K562 (cell line): ENCODE results near the gene TMEM217. TPM values are rescaled to one million over a fixed set of nuclear protein-coding genes. Genes with fewer than 3 reads are reported as not detected.

ENCODE experiments used
- ARID2 ChIP-seq: fragments of 450-650 bp; IDR thresholded peaks from 2 replicates; pipeline ENCODE4 v1.6.1; 2017; ENCODE audit warnings: antibody characterized with exemption, mild to moderate bottlenecking
- COPS2 ChIP-seq: fragments of 450-650 bp; conservative IDR thresholded peaks from 2 replicates; pipeline ENCODE4 v1.6.1; 2016; ENCODE audit warnings: mild to moderate bottlenecking, moderate library complexity
- CXXC5 ChIP-seq: fragments of 250-450 bp; sonication (Bioruptor Pico); IDR thresholded peaks from 2 replicates; pipeline ENCODE4 v1.8.0; 2022; ENCODE audit warnings: inconsistent platforms, mild to moderate bottlenecking, moderate library complexity
- GATAD2A ChIP-seq: fragments of 450-650 bp; IDR thresholded peaks from 2 replicates; pipeline ENCODE4 v1.6.1; 2017
- KDM1A ChIP-seq, 2 experiments: fragments of 450-650 bp; IDR thresholded peaks; 2 replicates each; pipeline ENCODE4 v1.6.1; 2016; ENCODE audit warnings: mild to moderate bottlenecking in 2 of 2
- KLF16 ChIP-seq: IDR thresholded peaks from 2 replicates; pipeline ENCODE4 v1.6.1; 2016; ENCODE audit warnings: antibody characterized with exemption
- MCM2 ChIP-seq: fragments of 450-650 bp; IDR thresholded peaks from 2 replicates; pipeline ENCODE4 v1.6.1; 2017; ENCODE audit warnings: low read depth, mild to moderate bottlenecking
- NUFIP1 ChIP-seq: fragments of 450-650 bp; IDR thresholded peaks from 2 replicates; pipeline ENCODE4 v1.6.1; 2018; ENCODE audit not compliant: partially characterized antibody
- ZNF699 ChIP-seq: fragments of 250-450 bp; sonication (Bioruptor Pico); IDR thresholded peaks from 2 replicates; pipeline ENCODE4 v1.8.0; 2021; ENCODE audit warnings: mild to moderate bottlenecking, moderate library complexity; ENCODE audit not compliant: insufficient replicate concordance
- ZSCAN32 ChIP-seq: fragments of 450-650 bp; formaldehyde crosslinking; IDR thresholded peaks from 2 replicates; pipeline ENCODE4 v1.4.0; 2020; ENCODE audit warnings: mild to moderate bottlenecking, moderate library complexity
- polyA plus RNA-seq, 8 experiments: library from polyadenylated mRNA; depleted of rRNA in 4 of 8; stranded (reverse) in 5 of 8; unstranded in 3 of 8; fragments of >200 nt; fragmentation: Nextera tagmentation in 2 of 8; fragmentation: Illumina TruSeq in 1 of 8; extraction: Ambion mirVana in 2 of 8; extraction: Trizol in 1 of 8; gene quantifications; 2 replicates each; pipeline versions ENCODE4 v1.2.1 to v1.2.3, GENCODE V29; 2011 to 2014; ENCODE audit warnings: inconsistent platforms in 1 of 8, missing spikeins in 1 of 8
- total RNA-seq, 7 experiments: library from RNA; depleted of rRNA in 6 of 7; stranded (reverse); fragments of >200 nt in 6 of 7; fragmentation: Illumina TruSeq in 2 of 7; extraction: Trizol in 2 of 7; gene quantifications; 2 replicates each; pipeline versions ENCODE4 v1.2.1 to v1.2.3, GENCODE V29; 2011 to 2021; ENCODE audit warnings: low replicate concordance in 1 of 7
- TF ChIP-seq, protein P1 (sequence below), 2 experiments: fragments of 450-650 bp; IDR thresholded peaks; 2 replicates each; pipeline ENCODE4 v1.6.1; 2016
- TF ChIP-seq, protein P2 (sequence below), 2 experiments: fragments of 450-650 bp in 1 of 2; sonication (generic) in 1 of 2; formaldehyde crosslinking in 1 of 2; IDR thresholded peaks in 1 of 2; conservative IDR thresholded peaks in 1 of 2; 2 replicates each; pipeline versions ENCODE4 v1.6.1 to v1.8.1; 2016 to 2023; ENCODE audit warnings: mild to moderate bottlenecking in 2 of 2, moderate library complexity in 2 of 2, inconsistent platforms in 1 of 2, missing genetic modification reagents in 1 of 2
- TF ChIP-seq, protein P3 (sequence below): sonication (generic); formaldehyde crosslinking; IDR thresholded peaks from 2 replicates; pipeline ENCODE4 v1.8.0; 2022; ENCODE audit warnings: mild to moderate bottlenecking, missing genetic modification reagents
- TF ChIP-seq, protein P4 (sequence below), 2 experiments: fragments of 450-650 bp in 1 of 2; IDR thresholded peaks; 2 replicates each; pipeline ENCODE4 v1.6.1; 2011 to 2017; ENCODE audit warnings: low read depth in 2 of 2, antibody characterized with exemption in 1 of 2, borderline replicate concordance in 1 of 2, low read length in 1 of 2, mild to moderate bottlenecking in 1 of 2, mixed read lengths in 1 of 2; ENCODE audit not compliant: control insufficient read depth in 1 of 2

TMEM217 gene
- total and polyA plus RNA-seq, 9 of the 15 experiments (the other 6 are each of a cell fraction or from before 2014, with no cell fraction given): 1.3 to 8.0 (median 1.9) TPM

DNA sequence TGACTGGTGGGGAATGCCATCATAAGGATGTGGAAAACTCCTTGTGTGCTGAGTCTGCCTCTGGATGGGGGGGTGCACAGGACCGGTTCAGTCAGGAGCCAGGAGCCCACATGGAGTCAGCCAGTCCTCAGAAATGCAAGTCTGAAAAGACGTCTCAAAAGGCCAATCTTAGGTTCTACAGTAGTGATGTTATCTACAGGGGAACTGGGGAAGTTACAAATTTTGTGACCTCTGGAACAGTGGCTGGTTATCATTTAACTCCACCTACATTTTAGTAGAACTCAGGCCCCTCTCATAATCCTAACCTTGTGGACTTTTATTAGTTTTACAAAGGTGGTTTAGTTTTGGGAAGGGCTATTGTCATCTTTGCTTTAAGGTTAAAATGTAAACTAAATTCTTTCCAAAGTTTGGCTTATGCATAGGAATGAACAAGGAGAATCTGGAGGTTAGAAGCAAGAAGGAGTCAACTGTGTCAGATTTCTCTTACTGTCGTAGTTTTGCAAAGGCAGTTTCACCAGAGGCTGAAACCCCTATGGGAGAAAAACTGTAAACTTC lies 14.1 kb downstream of the TMEM217 start (continued):
- TF ChIP-seq, protein P1, sequence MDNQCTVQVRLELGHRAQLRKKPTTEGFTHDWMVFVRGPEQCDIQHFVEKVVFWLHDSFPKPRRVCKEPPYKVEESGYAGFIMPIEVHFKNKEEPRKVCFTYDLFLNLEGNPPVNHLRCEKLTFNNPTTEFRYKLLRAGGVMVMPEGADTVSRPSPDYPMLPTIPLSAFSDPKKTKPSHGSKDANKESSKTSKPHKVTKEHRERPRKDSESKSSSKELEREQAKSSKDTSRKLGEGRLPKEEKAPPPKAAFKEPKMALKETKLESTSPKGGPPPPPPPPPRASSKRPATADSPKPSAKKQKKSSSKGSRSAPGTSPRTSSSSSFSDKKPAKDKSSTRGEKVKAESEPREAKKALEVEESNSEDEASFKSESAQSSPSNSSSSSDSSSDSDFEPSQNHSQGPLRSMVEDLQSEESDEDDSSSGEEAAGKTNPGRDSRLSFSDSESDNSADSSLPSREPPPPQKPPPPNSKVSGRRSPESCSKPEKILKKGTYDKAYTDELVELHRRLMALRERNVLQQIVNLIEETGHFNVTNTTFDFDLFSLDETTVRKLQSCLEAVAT (IDR thresholded peaks at IDR 0.05): no peak
- TF ChIP-seq, protein P2, sequence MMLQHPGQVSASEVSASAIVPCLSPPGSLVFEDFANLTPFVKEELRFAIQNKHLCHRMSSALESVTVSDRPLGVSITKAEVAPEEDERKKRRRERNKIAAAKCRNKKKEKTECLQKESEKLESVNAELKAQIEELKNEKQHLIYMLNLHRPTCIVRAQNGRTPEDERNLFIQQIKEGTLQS (IDR thresholded peaks at IDR 0.05): no peak
- TF ChIP-seq, protein P2 (CRISPR knock-in tag; conservative IDR thresholded peaks at IDR 0.05): no peak
- TF ChIP-seq GATAD2A (0 out of 2 replicates have a peak, but pooled peaks have one; percentile 10), KLF16 (0 out of 2 replicates have a peak, but pooled peaks have one; percentile 34), MCM2 (no peak), NUFIP1 (no peak), COPS2 (no peak), ZSCAN32 (CRISPR knock-in tag) (no peak), CXXC5 (CRISPR knock-in tag) (peak; percentile 80), ARID2 (no peak), ZNF699 (CRISPR knock-in tag) (no peak), KDM1A (IDR thresholded peaks at IDR 0.05) (peak in 1 of 2 experiments; percentile 17; a peak in 1 of 4 replicates)
- TF ChIP-seq, protein P3, sequence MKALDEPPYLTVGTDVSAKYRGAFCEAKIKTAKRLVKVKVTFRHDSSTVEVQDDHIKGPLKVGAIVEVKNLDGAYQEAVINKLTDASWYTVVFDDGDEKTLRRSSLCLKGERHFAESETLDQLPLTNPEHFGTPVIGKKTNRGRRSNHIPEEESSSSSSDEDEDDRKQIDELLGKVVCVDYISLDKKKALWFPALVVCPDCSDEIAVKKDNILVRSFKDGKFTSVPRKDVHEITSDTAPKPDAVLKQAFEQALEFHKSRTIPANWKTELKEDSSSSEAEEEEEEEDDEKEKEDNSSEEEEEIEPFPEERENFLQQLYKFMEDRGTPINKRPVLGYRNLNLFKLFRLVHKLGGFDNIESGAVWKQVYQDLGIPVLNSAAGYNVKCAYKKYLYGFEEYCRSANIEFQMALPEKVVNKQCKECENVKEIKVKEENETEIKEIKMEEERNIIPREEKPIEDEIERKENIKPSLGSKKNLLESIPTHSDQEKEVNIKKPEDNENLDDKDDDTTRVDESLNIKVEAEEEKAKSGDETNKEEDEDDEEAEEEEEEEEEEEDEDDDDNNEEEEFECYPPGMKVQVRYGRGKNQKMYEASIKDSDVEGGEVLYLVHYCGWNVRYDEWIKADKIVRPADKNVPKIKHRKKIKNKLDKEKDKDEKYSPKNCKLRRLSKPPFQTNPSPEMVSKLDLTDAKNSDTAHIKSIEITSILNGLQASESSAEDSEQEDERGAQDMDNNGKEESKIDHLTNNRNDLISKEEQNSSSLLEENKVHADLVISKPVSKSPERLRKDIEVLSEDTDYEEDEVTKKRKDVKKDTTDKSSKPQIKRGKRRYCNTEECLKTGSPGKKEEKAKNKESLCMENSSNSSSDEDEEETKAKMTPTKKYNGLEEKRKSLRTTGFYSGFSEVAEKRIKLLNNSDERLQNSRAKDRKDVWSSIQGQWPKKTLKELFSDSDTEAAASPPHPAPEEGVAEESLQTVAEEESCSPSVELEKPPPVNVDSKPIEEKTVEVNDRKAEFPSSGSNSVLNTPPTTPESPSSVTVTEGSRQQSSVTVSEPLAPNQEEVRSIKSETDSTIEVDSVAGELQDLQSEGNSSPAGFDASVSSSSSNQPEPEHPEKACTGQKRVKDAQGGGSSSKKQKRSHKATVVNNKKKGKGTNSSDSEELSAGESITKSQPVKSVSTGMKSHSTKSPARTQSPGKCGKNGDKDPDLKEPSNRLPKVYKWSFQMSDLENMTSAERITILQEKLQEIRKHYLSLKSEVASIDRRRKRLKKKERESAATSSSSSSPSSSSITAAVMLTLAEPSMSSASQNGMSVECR (CRISPR knock-in tag): no peak
- TF ChIP-seq, protein P4, sequence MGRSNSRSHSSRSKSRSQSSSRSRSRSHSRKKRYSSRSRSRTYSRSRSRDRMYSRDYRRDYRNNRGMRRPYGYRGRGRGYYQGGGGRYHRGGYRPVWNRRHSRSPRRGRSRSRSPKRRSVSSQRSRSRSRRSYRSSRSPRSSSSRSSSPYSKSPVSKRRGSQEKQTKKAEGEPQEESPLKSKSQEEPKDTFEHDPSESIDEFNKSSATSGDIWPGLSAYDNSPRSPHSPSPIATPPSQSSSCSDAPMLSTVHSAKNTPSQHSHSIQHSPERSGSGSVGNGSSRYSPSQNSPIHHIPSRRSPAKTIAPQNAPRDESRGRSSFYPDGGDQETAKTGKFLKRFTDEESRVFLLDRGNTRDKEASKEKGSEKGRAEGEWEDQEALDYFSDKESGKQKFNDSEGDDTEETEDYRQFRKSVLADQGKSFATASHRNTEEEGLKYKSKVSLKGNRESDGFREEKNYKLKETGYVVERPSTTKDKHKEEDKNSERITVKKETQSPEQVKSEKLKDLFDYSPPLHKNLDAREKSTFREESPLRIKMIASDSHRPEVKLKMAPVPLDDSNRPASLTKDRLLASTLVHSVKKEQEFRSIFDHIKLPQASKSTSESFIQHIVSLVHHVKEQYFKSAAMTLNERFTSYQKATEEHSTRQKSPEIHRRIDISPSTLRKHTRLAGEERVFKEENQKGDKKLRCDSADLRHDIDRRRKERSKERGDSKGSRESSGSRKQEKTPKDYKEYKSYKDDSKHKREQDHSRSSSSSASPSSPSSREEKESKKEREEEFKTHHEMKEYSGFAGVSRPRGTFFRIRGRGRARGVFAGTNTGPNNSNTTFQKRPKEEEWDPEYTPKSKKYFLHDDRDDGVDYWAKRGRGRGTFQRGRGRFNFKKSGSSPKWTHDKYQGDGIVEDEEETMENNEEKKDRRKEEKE (IDR thresholded peaks at IDR 0.05; ENCODE audit: borderline replicate concordance in 1 of 2, control insufficient read depth in 1 of 2, low read depth in 2 of 2, low read length in 1 of 2): no peak
